GM12874 (cell line): Measurements from ENCODE around the gene REEP3.

Source experiments
- TF ChIP-seq, protein P1 (sequence below): IDR thresholded peaks from 2 replicates; pipeline ENCODE4 v1.5.1; 2011; ENCODE audit warnings: low read depth, mild to moderate bottlenecking, control low read depth, low read length, moderate library complexity; ENCODE audit not compliant: insufficient read depth

The REEP3 gene

DNA sequence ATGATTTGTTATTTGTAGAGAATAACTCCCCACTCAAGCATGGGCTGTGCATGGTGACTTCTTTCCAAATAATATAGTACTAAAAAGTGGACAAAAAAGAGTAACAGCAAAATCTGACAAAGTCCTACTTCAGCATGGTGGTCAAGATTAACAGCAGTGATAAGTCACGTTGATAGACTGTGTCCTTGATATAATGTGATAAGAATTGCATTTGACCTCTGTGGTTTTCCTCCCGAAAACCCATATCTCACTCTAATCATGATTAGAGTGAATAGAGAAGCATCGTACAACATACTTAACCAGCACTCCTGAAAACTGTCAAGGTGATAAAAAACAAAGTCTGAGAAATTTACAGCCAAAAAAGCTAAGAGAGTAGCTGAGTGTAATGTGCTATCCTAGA lies 42.4 kb downstream of the REEP3 start:
- TF ChIP-seq, protein P1, sequence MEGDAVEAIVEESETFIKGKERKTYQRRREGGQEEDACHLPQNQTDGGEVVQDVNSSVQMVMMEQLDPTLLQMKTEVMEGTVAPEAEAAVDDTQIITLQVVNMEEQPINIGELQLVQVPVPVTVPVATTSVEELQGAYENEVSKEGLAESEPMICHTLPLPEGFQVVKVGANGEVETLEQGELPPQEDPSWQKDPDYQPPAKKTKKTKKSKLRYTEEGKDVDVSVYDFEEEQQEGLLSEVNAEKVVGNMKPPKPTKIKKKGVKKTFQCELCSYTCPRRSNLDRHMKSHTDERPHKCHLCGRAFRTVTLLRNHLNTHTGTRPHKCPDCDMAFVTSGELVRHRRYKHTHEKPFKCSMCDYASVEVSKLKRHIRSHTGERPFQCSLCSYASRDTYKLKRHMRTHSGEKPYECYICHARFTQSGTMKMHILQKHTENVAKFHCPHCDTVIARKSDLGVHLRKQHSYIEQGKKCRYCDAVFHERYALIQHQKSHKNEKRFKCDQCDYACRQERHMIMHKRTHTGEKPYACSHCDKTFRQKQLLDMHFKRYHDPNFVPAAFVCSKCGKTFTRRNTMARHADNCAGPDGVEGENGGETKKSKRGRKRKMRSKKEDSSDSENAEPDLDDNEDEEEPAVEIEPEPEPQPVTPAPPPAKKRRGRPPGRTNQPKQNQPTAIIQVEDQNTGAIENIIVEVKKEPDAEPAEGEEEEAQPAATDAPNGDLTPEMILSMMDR = no peak

- TF ChIP-seq, protein P1 = no peak
These were observed 52.0 kb downstream of the REEP3 start for GRCh38 chr10:63573068-63573697.

- TF ChIP-seq, protein P1 = no peak
These were observed 52.8 kb downstream of the REEP3 start for GRCh38 chr10:63574011-63574410.

DNA sequence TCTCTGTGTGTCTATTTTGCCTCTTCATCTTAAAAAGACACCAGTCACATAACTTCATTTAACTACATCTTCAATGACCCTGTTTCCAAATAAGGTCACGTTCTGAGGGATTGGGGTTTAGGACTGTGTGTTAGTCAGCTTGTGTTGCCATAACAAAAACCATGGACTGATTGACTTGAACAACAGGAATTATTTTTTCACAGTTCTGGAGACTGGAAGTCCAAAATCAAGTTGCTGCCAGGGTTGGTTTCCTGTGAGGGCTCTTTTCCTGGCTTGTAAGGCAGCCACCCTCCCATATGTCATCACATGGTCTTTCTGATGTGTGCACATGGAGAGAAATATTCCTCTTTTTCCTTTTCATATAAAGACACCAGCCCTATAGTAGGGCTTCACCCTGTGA lies 55.3 kb downstream of the REEP3 start:
- TF ChIP-seq, protein P1 = no peak

GRCh38 chr10:63578501-63578900 lies 57.3 kb downstream of the REEP3 start:
- TF ChIP-seq, protein P1 = no peak

- TF ChIP-seq, protein P1 = no peak
These were observed 58.3 kb downstream of the REEP3 start for GRCh38 chr10:63579371-63580014.

GRCh38 chr10:63582690-63583089 lies 61.5 kb downstream of the REEP3 start:
- TF ChIP-seq, protein P1 = no peak
